Ovary (tissue), 9 donors: ENCODE measurements around the gene ST6GAL1. TPM values are rescaled to one million over a fixed set of nuclear protein-coding genes. Genes with fewer than 3 reads are reported as not detected.

Source experiments
- DNase-seq, 5 donors: peaks; one replicate each; pipeline ENCODE4 v3.0.0-alpha.2; 2019 to 2020
- H3K27ac ChIP-seq, 2 donors: fragments of 200-600 bp; one replicate each; pipeline versions ENCODE4 v1.5.1 to v1.8.0; 2019 to 2022
- H3K27me3 ChIP-seq: fragments of 200-600 bp; one replicate; pipeline ENCODE4 v1.8.0; 2022
- H3K36me3 ChIP-seq: fragments of 200-600 bp; sonication (generic); one replicate; pipeline ENCODE4 v1.5.1; 2019
- H3K4me1 ChIP-seq: one replicate; pipeline ENCODE4 v1.8.1; 2013; ENCODE audit warnings: mild to moderate bottlenecking, moderate library complexity; ENCODE audit not compliant: insufficient read depth
- H3K4me3 ChIP-seq: fragments of 200-600 bp; sonication (generic); one replicate; pipeline ENCODE4 v1.5.1; 2017
- H3K9me3 ChIP-seq, 2 donors: fragments of 200-600 bp in 1 of 2; sonication (generic) in 1 of 2; one replicate each; pipeline versions ENCODE4 v1.5.1 to v1.8.1; 2013 to 2019; ENCODE audit warnings: mild to moderate bottlenecking in 1 of 2, moderate library complexity in 1 of 2
- CTCF ChIP-seq, 3 donors: fragments of 450-650 bp in 2 of 3; fragments of 200-600 bp in 1 of 3; IDR thresholded peaks; one replicate each; pipeline versions ENCODE4 v1.5.1 to v1.8.0; 2016 to 2022; ENCODE audit warnings: antibody characterized with exemption in 3 of 3, mild to moderate bottlenecking in 1 of 3
- EP300 ChIP-seq: sonication (generic); formaldehyde crosslinking; IDR thresholded peaks from one replicate; pipeline ENCODE4 v1.6.1; 2017; ENCODE audit warnings: antibody characterized with exemption
- POLR2A ChIP-seq: fragments of 450-650 bp; IDR thresholded peaks from one replicate; pipeline ENCODE4 v1.6.1; 2017; ENCODE audit warnings: antibody characterized with exemption, mild to moderate bottlenecking, moderate library complexity
- WGBS, 3 donors: extraction: QIAGEN DNeasy Blood & Tissue Kit in 1 of 3; methylation state at CpG; one replicate each; pipeline versions ENCODE4 v1.1.5 to v1.1.7; 2013 to 2017; 5-methylcytosine and 5-hydroxymethylcytosine counted together
- intact Hi-C, 4 donors: fragments of 100-400 bp; cut with DNase I; formaldehyde crosslinking; loops; one replicate each; pipeline versions ENCODE4 v1.11.0 to v1.15.1; 2022 to 2023
- polyA plus RNA-seq, 2 donors: library from polyadenylated mRNA; stranded (reverse); fragments of 200-250 nt in 1 of 2; fragments of 350-450 nt in 1 of 2; fragmentation: Illumina TruSeq in 1 of 2; extraction: RNeasy Lipid Tissue Mini Kit (QIAGEN cat#74804) in 1 of 2; gene quantifications; one replicate each; pipeline ENCODE4 v1.2.3, GENCODE V29; 2013 to 2014
- total RNA-seq, 7 donors: library from RNA; depleted of rRNA in 2 of 7; stranded (reverse); fragments of >200 nt in 2 of 7; fragmentation: NEBNext Ultra II Directional in 3 of 7; extraction: Animal tissue kit (Norgen Biotek cat#: 25700) in 3 of 7; gene quantifications; one replicate each; pipeline versions ENCODE4 v1.1.0 to v1.2.4, GENCODE V29; 2016 to 2023
- donor health status: DM: no; HTN: no; CAD: no; lungs with moderate emphysema.
- donor health status: DM: no; HTN: no; CAD: no.
- donor health status: Bipolar disorder and iron deficiency.
- donor health status: DM: yes; HTN: yes; CAD: no.
- donor health status: DM: no; HTN: no; CAD: no.
- donor health status: DM: yes; HTN: yes; CAD: no.

The ST6GAL1 gene
- total and polyA plus RNA-seq, 9 donors, result 10.6 to 55.2 (median 28.1) TPM

GRCh38 chr3:186976837-186977750 is 46.8 kb downstream of the ST6GAL1 start:
- no peaks in the 10 kb centered on the region for H3K27me3 ChIP-seq
- intact Hi-C loops, result loop anchor here in 1 of 4 donors (5.0 kb wide), 1 partner anchor 45 kb away; the partner anchor contains the start of gene ST6GAL1
- H3K4me3 ChIP-seq, result no peak overlapping the region
- H3K4me1 ChIP-seq, result peaks cover 5% of the 10 kb centered on the region
- no peak for TF ChIP-seq POLR2A
- no peak for TF ChIP-seq EP300
- TF ChIP-seq CTCF (IDR thresholded peaks at IDR 0.05), result no peak
- no peaks in the 10 kb centered on the region for H3K36me3 ChIP-seq
- peak overlapping the region in 1 of 2 donors; percentile 56 for H3K27ac ChIP-seq
- no peaks in the 10 kb centered on the region for H3K9me3 ChIP-seq
- WGBS, 3 donors, result 11 to 15% (median 13%) methylated on average over 17 of the region's 17 CpGs
- peak; percentile 48 to 83 (median 58) for DNase-seq

DNA sequence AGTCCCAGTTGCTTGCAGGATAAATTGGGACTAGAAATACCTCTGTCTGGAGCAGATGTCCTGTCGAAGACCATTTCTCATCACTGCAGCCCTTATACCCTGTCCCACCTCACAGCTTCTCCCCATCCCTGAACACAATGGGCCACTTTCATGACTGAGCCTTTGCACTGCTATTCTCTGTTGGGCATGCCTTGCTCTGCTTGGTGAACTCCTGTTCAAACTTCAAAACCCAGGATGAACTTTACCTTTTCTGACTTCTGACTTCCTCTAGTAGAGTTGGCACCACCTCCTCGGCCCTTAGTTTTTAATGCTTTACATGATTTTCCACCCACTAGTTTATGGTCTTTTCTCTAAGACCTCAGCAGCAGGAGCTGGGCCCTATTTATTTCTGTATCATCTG is 48.4 kb downstream of the ST6GAL1 start:
- Histone ChIP-seq H3K27ac (no peak overlapping the region), H3K4me3 (no peak overlapping the region), H3K36me3 (no peaks in the 10 kb centered on the region), H3K9me3 (no peaks in the 10 kb centered on the region), H3K4me1 (peaks cover 5% of the 10 kb centered on the region), H3K27me3 (no peaks in the 10 kb centered on the region)
- no peak for TF ChIP-seq CTCF (IDR thresholded peaks at IDR 0.05)
- no peak for TF ChIP-seq POLR2A
- TF ChIP-seq EP300, result no peak
- no peak for DNase-seq
- intact Hi-C loops, result loop anchor here in 1 of 4 donors (5.0 kb wide), 1 partner anchor 46 kb away; the partner anchor contains the start of gene ST6GAL1
- 85 to 97% (median 91%) methylated on average over 2 of the region's 2 CpGs for WGBS, 3 donors

DNA sequence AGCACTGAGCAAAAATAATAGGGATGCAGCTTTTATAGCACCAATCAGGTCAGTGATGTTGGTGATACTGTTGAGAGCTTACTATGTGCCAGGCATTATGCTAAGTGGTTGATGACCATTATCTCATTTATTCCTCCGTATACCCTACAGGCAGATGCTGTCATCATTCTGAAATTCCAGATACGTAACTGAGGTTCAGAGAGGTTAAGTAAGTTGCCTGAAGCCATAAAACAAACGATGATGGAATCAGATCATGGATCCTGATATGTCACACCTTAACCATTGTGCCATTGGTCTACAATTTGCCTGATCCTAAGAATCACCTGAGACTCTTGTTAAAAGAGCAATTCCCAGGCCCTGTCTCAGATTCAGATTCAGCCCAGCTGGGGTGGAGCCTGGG is 49.5 kb downstream of the ST6GAL1 start:
- Histone ChIP-seq H3K4me3 (no peak overlapping the region), H3K36me3 (no peaks in the 10 kb centered on the region), H3K27me3 (no peaks in the 10 kb centered on the region), H3K27ac (no peak overlapping the region), H3K9me3 (no peaks in the 10 kb centered on the region), H3K4me1 (peaks cover 5% of the 10 kb centered on the region)
- intact Hi-C loops, result loop anchor here in 1 of 4 donors (5.0 kb wide), 1 partner anchor 48 kb away; the partner anchor contains the start of gene ST6GAL1
- WGBS, 3 donors, result 71 to 92% (median 79%) methylated on average over 3 of the region's 3 CpGs
- no peak for DNase-seq
- no peak for TF ChIP-seq CTCF (IDR thresholded peaks at IDR 0.05)
- no peak for TF ChIP-seq POLR2A
- TF ChIP-seq EP300, result no peak

DNA sequence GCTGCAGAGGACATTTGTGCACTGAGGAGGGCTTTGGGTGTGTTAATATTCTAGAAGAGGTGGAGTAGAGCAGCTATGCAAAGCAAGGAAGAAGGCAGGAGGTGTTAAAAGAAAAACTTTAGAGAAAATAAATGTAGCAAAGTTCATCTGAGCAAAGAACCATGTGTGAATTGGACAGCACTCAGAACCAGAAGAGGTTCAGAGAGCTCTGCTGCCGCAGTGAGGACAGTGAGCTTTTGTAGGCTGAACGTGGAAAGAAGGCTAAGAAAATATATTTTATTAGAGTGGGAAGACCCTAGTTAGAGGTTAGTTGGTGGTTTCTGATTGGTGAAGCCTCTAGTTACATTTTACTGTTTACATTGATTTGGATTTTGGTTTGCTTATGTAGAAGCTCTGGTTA is 50.7 kb downstream of the ST6GAL1 start:
- Histone ChIP-seq H3K4me1 (peaks cover 5% of the 10 kb centered on the region), H3K27me3 (no peaks in the 10 kb centered on the region), H3K9me3 (no peaks in the 10 kb centered on the region), H3K36me3 (no peaks in the 10 kb centered on the region), H3K27ac (no peak overlapping the region), H3K4me3 (no peak overlapping the region)
- WGBS, 3 donors, result 55 to 69% (median 68%) methylated on average over 2 of the region's 2 CpGs
- intact Hi-C loops, result no loop called here
- no peak for DNase-seq
- no peak for TF ChIP-seq EP300
- TF ChIP-seq CTCF (IDR thresholded peaks at IDR 0.05), result no peak
- no peak for TF ChIP-seq POLR2A
